Activated naive CD4-positive, alpha-beta T cell treated with anti-CD3 and anti-CD28 coated beads for 36 hours (primary cell): ENCODE data around the gene HELZ2. TPM values are rescaled to one million over a fixed set of nuclear protein-coding genes. Genes with fewer than 3 reads are reported as not detected.

Experiments
- total RNA-seq, 2 experiments: library from RNA; stranded (reverse); gene quantifications; one replicate each; pipeline ENCODE4 v1.2.3, GENCODE V29; 2021

The HELZ2 gene
- total RNA-seq, 2 experiments from 2014 or later = 20.0 to 20.4 TPM

Other genes starting within 250 kb of the HELZ2 start
- not detected for gene CHRNA4, start 212.9 kb downstream of the HELZ2 start, total RNA-seq
- not detected for gene KCNQ2, start 101.6 kb downstream of the HELZ2 start, total RNA-seq
- gene EEF1A2, start 75.2 kb downstream of the HELZ2 start, total RNA-seq = under 1 TPM in 1 of 2 experiments, not detected in 1; 0.12 TPM
- gene PPDPF, start 53.5 kb downstream of the HELZ2 start, total RNA-seq = 100 to 1,000 TPM; 189 to 194 TPM
- gene PTK6, start 36.9 kb downstream of the HELZ2 start, total RNA-seq = under 1 TPM; 0.35 to 0.38 TPM
- not detected for gene SRMS, start 26.5 kb downstream of the HELZ2 start, total RNA-seq
- gene FNDC11, start 20.1 kb downstream of the HELZ2 start, total RNA-seq = under 1 TPM in 1 of 2 experiments, not detected in 1; 0.10 TPM
- 10 to 100 TPM; 16.7 to 18.0 TPM for gene GMEB2, start 52.9 kb upstream of the HELZ2 start, total RNA-seq
- gene STMN3, start 79.2 kb upstream of the HELZ2 start, total RNA-seq = 1 to 10 TPM; 6.7 to 7.3 TPM
- 10 to 100 TPM; 33.6 to 34.8 TPM for gene RTEL1, start 84.1 kb upstream of the HELZ2 start, total RNA-seq
- gene TNFRSF6B, start 122.4 kb upstream of the HELZ2 start, total RNA-seq = not detected
- gene ARFRP1, start 133.7 kb upstream of the HELZ2 start, total RNA-seq = 10 to 100 TPM; 45.6 to 49.2 TPM
- 10 to 100 TPM; 15.3 to 18.0 TPM for gene ZGPAT, start 133.8 kb upstream of the HELZ2 start, total RNA-seq
- gene LIME1, start 162.4 kb upstream of the HELZ2 start, total RNA-seq = 1 to 10 TPM; 3.1 to 4.1 TPM
- 10 to 100 TPM; 22.4 to 24.8 TPM for gene SLC2A4RG, start 165.5 kb upstream of the HELZ2 start, total RNA-seq